RWPE2 (cell line): ENCODE measurements around the gene RPTOR.
A peak's percentile ranks its signal among the peaks of the same experiment; 100 is the strongest.

Experiments used
- ATAC-seq: fragments of 200-7000 bp; cut with Tn5 transposase; 3 replicates; pipeline ENCODE4 v1.9.1; 2021; ENCODE audit warnings: low read depth
- DNase-seq: peaks from one replicate; pipeline ENCODE4 v3.0.0-alpha.2; 2020; ENCODE audit warnings: low spot score
- H3K27ac ChIP-seq: fragments of 450-650 bp; 2 replicates; pipeline ENCODE4 v1.5.1; 2017; ENCODE audit warnings: mild to moderate bottlenecking; ENCODE audit not compliant: poor library complexity, severe bottlenecking
- H3K27me3 ChIP-seq: fragments of 250-450 bp; sonication (Bioruptor Pico); 2 replicates; pipeline ENCODE4 v1.5.1; 2021; ENCODE audit warnings: mild to moderate bottlenecking, moderate library complexity; ENCODE audit not compliant: insufficient read depth, poor library complexity, severe bottlenecking
- H3K36me3 ChIP-seq: fragments of 250-450 bp; sonication (Bioruptor Pico); 2 replicates; pipeline ENCODE4 v1.5.1; 2020; ENCODE audit warnings: low read depth, mild to moderate bottlenecking, moderate library complexity
- H3K4me1 ChIP-seq: fragments of 250-450 bp; sonication (Bioruptor Pico); 2 replicates; pipeline ENCODE4 v1.5.1; 2021; ENCODE audit warnings: mild to moderate bottlenecking, moderate library complexity; ENCODE audit not compliant: insufficient read depth, poor library complexity, severe bottlenecking
- H3K4me3 ChIP-seq: fragments of 250-450 bp; sonication (Bioruptor Pico); 2 replicates; pipeline ENCODE4 v1.5.1; 2021; ENCODE audit warnings: mild to moderate bottlenecking, moderate library complexity; ENCODE audit not compliant: severe bottlenecking
- H3K9me3 ChIP-seq: fragments of 250-450 bp; sonication (Bioruptor Pico); 2 replicates; pipeline ENCODE4 v1.5.1; 2021; ENCODE audit warnings: mild to moderate bottlenecking, moderate library complexity; ENCODE audit not compliant: severe bottlenecking
- TF ChIP-seq, protein P1 (sequence below): fragments of 450-650 bp; IDR thresholded peaks from one replicate; pipeline ENCODE4 v1.5.1; 2017; ENCODE audit warnings: mild to moderate bottlenecking, moderate library complexity; ENCODE audit not compliant: poor library complexity, severe bottlenecking

The RPTOR gene

DNA sequence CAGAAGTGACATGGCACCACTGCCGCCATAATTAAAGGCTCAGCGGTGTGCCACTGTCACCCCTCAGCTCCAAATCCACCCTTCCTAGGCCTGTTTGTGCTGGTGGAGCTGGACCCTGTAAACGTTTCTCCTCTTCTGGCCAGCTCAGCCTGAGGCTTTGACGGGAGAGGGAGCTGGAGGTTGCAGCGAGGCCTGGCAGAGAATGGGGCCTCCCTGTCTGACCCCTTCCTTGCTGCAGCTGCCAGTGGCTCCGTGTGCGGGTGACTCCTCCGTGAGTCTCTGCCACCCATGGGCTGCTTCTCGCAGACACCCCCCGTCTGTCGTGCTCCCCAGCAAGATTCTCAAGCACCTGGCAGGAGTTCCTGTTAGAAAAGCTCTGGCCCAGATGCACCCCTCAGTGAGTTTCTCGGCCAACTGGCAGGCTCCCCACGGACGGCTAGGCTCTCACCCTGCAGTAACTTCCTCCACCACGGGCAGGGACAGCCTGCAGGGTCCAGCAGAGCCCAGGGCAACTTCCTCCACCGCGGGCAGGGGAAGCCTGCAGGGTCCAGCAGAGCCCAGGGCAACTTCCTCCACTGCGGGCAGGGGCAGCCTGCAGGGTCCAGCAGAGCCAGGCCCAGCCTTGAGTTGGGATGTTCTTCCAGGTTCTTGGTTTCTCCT, 442.3 kb downstream of the RPTOR start:
- no peaks in the 10 kb centered on the region for H3K36me3 ChIP-seq
- H3K9me3 ChIP-seq: no peaks in the 10 kb centered on the region
- TF ChIP-seq, protein P1, sequence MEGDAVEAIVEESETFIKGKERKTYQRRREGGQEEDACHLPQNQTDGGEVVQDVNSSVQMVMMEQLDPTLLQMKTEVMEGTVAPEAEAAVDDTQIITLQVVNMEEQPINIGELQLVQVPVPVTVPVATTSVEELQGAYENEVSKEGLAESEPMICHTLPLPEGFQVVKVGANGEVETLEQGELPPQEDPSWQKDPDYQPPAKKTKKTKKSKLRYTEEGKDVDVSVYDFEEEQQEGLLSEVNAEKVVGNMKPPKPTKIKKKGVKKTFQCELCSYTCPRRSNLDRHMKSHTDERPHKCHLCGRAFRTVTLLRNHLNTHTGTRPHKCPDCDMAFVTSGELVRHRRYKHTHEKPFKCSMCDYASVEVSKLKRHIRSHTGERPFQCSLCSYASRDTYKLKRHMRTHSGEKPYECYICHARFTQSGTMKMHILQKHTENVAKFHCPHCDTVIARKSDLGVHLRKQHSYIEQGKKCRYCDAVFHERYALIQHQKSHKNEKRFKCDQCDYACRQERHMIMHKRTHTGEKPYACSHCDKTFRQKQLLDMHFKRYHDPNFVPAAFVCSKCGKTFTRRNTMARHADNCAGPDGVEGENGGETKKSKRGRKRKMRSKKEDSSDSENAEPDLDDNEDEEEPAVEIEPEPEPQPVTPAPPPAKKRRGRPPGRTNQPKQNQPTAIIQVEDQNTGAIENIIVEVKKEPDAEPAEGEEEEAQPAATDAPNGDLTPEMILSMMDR: no peak
- H3K27me3 ChIP-seq: no peaks in the 10 kb centered on the region
- H3K27ac ChIP-seq: no peak overlapping the region
- no peaks in the 10 kb centered on the region for H3K4me1 ChIP-seq
- ATAC-seq (no peak), DNase-seq (no peak)
- no peak overlapping the region for H3K4me3 ChIP-seq

DNA sequence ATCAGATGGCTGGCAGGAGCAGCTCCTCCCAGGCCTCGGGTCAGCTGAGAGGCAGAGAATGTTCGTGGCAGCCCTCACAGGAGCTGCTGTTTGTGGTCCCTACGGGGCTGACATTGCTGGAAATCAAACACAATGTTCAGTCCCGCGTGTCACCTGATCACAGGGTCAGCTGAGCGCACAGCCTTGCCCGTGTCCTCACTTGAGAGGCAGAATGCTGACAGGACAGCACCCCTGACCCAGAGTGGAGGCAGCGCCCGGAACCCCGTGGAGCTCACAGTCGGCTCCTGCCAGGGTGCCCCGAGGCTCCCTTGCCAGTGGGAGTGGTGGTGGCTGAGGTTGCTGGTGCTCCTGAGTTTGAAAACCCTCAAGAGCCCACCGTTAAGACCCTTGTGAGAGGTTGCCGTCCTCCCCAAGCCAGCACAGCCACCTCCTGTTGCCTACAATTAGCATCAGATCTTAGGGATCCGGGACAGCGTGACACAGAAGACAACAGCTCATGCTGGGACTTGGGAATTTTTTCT, 443.4 kb downstream of the RPTOR start:
- Histone ChIP-seq H3K27me3 (no peaks in the 10 kb centered on the region), H3K36me3 (no peaks in the 10 kb centered on the region), H3K4me3 (no peak overlapping the region), H3K9me3 (no peaks in the 10 kb centered on the region), H3K27ac (no peak overlapping the region), H3K4me1 (no peaks in the 10 kb centered on the region)
- no peak for ATAC-seq
- TF ChIP-seq, protein P1: no peak
- peak; percentile 61 for DNase-seq

DNA sequence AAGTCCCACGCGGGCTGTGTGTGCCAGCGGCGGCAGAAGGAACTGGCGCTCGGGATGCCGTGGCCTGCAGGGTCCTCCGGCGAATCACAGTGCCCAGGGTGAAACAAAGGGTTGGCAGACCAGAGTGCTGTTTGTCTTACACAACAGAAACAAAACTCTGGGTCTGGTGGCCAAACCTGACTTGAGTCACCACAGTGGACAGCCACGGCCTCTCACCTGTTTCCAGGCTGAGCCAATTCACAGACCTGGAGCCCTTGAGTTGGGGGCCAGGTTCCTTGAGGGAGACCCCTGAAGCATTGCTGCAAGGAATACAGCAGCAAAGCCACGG, 444.9 kb downstream of the RPTOR start:
- DNase-seq (no peak), ATAC-seq (no peak)
- no peak overlapping the region for H3K27ac ChIP-seq
- no peaks in the 10 kb centered on the region for H3K36me3 ChIP-seq
- H3K27me3 ChIP-seq: no peaks in the 10 kb centered on the region
- TF ChIP-seq, protein P1: peak; percentile 4
- no peaks in the 10 kb centered on the region for H3K9me3 ChIP-seq
- H3K4me1 ChIP-seq: no peaks in the 10 kb centered on the region
- no peak overlapping the region for H3K4me3 ChIP-seq

DNA sequence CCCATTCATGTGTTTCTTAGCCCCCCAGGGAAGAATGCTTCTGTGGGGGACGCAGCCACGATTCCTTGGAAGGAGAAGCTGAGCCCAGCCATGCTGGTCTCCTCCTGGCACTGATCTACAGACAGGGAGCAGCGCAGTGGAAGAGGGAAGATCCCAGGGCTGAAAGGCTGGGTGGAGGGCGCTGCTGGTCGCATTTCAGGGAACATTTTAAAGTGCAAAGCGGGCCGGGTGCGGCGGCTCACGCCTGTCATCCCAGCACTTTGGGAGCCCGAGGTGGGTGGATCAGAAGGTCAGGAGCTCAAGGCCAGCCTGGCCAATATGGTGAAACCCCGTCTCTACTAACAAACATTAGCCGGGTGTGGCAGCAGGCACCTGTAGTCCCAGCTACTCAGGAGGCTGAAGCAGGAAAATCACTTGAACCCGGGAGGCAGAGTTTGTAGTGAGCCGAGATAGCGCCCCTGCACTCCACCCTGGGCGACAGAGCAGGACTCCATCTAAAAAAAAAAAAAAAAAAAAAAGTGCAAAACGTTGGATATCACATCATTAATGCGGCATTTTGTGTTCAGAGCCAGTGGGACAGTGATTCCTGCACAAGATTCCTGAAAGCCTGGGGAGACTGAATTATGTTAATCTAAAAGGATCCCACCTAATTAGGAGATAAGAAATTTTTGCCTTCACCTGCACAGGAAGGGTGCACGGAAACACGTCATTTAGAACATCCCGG, 446.4 kb downstream of the RPTOR start:
- Histone ChIP-seq H3K36me3 (peaks cover 9% of the 10 kb centered on the region), H3K27ac (peak overlapping the region; percentile 48), H3K4me1 (no peaks in the 10 kb centered on the region), H3K27me3 (no peaks in the 10 kb centered on the region), H3K4me3 (peak overlapping the region; percentile 96), H3K9me3 (no peaks in the 10 kb centered on the region)
- TF ChIP-seq, protein P1: no peak
- ATAC-seq (no peak), DNase-seq (no peak)

DNA sequence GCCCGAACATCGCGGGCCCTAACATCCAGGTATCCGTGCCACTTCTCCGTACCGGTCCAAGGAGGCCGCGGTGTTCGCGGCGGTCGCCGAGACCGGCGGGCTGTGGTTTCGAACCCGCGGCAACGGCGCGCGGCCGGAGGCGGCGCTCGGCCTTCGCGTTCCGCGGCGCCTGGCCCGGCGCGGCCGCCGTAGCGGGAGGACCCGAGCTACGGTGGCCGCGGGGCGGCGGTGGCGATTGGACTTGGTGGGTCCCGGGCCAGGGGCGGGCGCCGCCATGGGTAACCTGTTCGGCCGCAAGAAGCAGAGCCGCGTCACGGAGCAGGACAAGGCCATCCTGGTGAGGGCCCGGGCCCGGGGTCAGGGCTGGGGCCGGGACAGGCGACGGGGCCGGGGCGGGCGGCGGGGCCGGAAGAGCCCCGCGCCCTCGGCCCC, 447.0 kb downstream of the RPTOR start, which contains the start of gene CHMP6:
Gene CHMP6 (plus strand): TSS at position 197 of the 432 bp plus-strand sequence. CDS start 78 bp downstream, at position 275.
- Histone ChIP-seq H3K4me3 (peak within 1 kb of the TSS; percentile 96), H3K27ac (peak within 1 kb of the TSS; percentile 48), H3K4me1 (no peaks in the 10 kb centered on the region), H3K36me3 (peaks cover 13% of the 10 kb centered on the region), H3K9me3 (no peaks in the 10 kb centered on the region), H3K27me3 (no peaks in the 10 kb centered on the region)
- ATAC-seq (peak; percentile 21; the same call in 2 of the 3 replicates), DNase-seq (no peak)
- TF ChIP-seq, protein P1: peak; percentile 25
